Tibial nerve (tissue), 4 donors: ENCODE measurements around the gene CNNM4. TPM values are rescaled to one million over a fixed set of nuclear protein-coding genes. Genes with fewer than 3 reads are reported as not detected.

Experiments
- DNase-seq, 2 donors: peaks; one replicate each; pipeline ENCODE4 v3.0.0-alpha.2; 2019; ENCODE audit warnings: low spot score in 2 of 2
- H3K27ac ChIP-seq, 4 donors: fragments of 200-600 bp; sonication (generic) in 3 of 4; one replicate each; pipeline ENCODE4 v1.5.1; 2017 to 2019; ENCODE audit warnings: mild to moderate bottlenecking in 1 of 4
- H3K27me3 ChIP-seq, 2 donors: fragments of 200-600 bp; sonication (generic) in 1 of 2; one replicate each; pipeline versions ENCODE4 v1.5.1 to v1.6.0; 2017 to 2019
- H3K36me3 ChIP-seq, 3 donors: fragments of 200-600 bp; sonication (generic); one replicate each; pipeline ENCODE4 v1.5.1; 2018 to 2019
- H3K4me1 ChIP-seq, 4 donors: fragments of 200-600 bp; sonication (generic) in 3 of 4; one replicate each; pipeline ENCODE4 v1.5.1; 2017 to 2019
- H3K4me3 ChIP-seq, 4 donors: fragments of 200-600 bp; sonication (generic) in 3 of 4; one replicate each; pipeline ENCODE4 v1.5.1; 2017 to 2019; ENCODE audit warnings: mild to moderate bottlenecking in 1 of 4, moderate library complexity in 1 of 4
- H3K9me3 ChIP-seq, 4 donors: fragments of 200-600 bp; sonication (generic) in 3 of 4; one replicate each; pipeline ENCODE4 v1.5.1; 2017 to 2019
- CTCF ChIP-seq, 5 experiments: fragments of 200-600 bp in 3 of 5; fragments of 450-650 bp in 2 of 5; sonication (generic) in 3 of 5; IDR thresholded peaks; one replicate each; pipeline ENCODE4 v1.5.1; 2016 to 2019; ENCODE audit warnings: antibody characterized with exemption in 5 of 5, mild to moderate bottlenecking in 3 of 5, moderate library complexity in 2 of 5
- EP300 ChIP-seq, 2 donors: sonication (generic); formaldehyde crosslinking; IDR thresholded peaks; one replicate each; pipeline ENCODE4 v1.6.1; 2017; ENCODE audit warnings: antibody characterized with exemption in 2 of 2, mild to moderate bottlenecking in 1 of 2
- POLR2A ChIP-seq, 2 donors: fragments of 450-650 bp; IDR thresholded peaks; one replicate each; pipeline ENCODE4 v1.6.1; 2017; ENCODE audit warnings: antibody characterized with exemption in 2 of 2, mild to moderate bottlenecking in 2 of 2, moderate library complexity in 2 of 2
- WGBS, 2 donors: methylation state at CpG; one replicate each; pipeline ENCODE4 v1.1.5; 2018; 5-methylcytosine and 5-hydroxymethylcytosine counted together
- total RNA-seq, 4 donors: library from RNA; depleted of rRNA; stranded (reverse); fragments of >200 nt; gene quantifications; one replicate each; pipeline ENCODE4 v1.1.0, GENCODE V29; 2016

The CNNM4 gene
- total RNA-seq, 4 donors from 2014 or later = 6.3 to 10.2 (median 7.9) TPM

GRCh38 chr2:96824079-96824870, 63.6 kb downstream of the CNNM4 start:
- DNase-seq = no peak
- H3K4me3 ChIP-seq = no peak overlapping the region
- WGBS, 2 donors = 48 to 58% methylated on average over 6 of the region's 6 CpGs
- H3K27ac ChIP-seq = no peak overlapping the region
- peaks cover 0 to 44% (median 16%) of the 10 kb centered on the region in 4 donors for H3K4me1 ChIP-seq
- no peak for TF ChIP-seq CTCF (IDR thresholded peaks at IDR 0.05)
- no peak for TF ChIP-seq EP300 (IDR thresholded peaks at IDR 0.05)
- no peak for TF ChIP-seq POLR2A (IDR thresholded peaks at IDR 0.05)
- H3K27me3 ChIP-seq = no peaks in the 10 kb centered on the region
- H3K36me3 ChIP-seq = peaks cover 5 to 76% (median 13%) of the 10 kb centered on the region in 3 donors
- H3K9me3 ChIP-seq = no peaks in the 10 kb centered on the region

- Histone ChIP-seq H3K4me3 (no peak overlapping the region), H3K4me1 (peaks cover 0 to 36% (median 9%) of the 10 kb centered on the region in 4 donors), H3K27me3 (no peaks in the 10 kb centered on the region), H3K9me3 (no peaks in the 10 kb centered on the region), H3K36me3 (peaks cover 5 to 82% (median 13%) of the 10 kb centered on the region in 3 donors), H3K27ac (no peak overlapping the region)
- DNase-seq = no peak
- TF ChIP-seq CTCF (IDR thresholded peaks at IDR 0.05) = no peak
- no peak for TF ChIP-seq POLR2A (IDR thresholded peaks at IDR 0.05)
- TF ChIP-seq EP300 (IDR thresholded peaks at IDR 0.05) = no peak
- 91% methylated on average over 14 of the region's 14 CpGs for WGBS, 2 donors
These were observed 64.4 kb downstream of the CNNM4 start for GRCh38 chr2:96825057-96825456.

GRCh38 chr2:96826546-96827278, 66.0 kb downstream of the CNNM4 start:
- H3K4me3 ChIP-seq = no peak overlapping the region
- H3K36me3 ChIP-seq = peaks cover 7 to 95% (median 13%) of the 10 kb centered on the region in 3 donors
- no peaks in the 10 kb centered on the region for H3K9me3 ChIP-seq
- TF ChIP-seq CTCF (IDR thresholded peaks at IDR 0.05) (no peak), EP300 (IDR thresholded peaks at IDR 0.05) (no peak), POLR2A (IDR thresholded peaks at IDR 0.05) (no peak)
- H3K27me3 ChIP-seq = no peaks in the 10 kb centered on the region
- peaks cover 0 to 20% (median 3%) of the 10 kb centered on the region in 4 donors for H3K4me1 ChIP-seq
- H3K27ac ChIP-seq = no peak overlapping the region
- 88% methylated on average over 21 to 22 of the region's 22 CpGs for WGBS, 2 donors
- no peak for DNase-seq

GRCh38 chr2:96828436-96828835, 67.7 kb downstream of the CNNM4 start:
- H3K36me3 ChIP-seq = peaks cover 7 to 97% (median 13%) of the 10 kb centered on the region in 3 donors
- no peaks in the 10 kb centered on the region for H3K27me3 ChIP-seq
- no peak overlapping the region for H3K27ac ChIP-seq
- DNase-seq = no peak
- H3K4me3 ChIP-seq = no peak overlapping the region
- TF ChIP-seq EP300 (IDR thresholded peaks at IDR 0.05) (no peak), CTCF (IDR thresholded peaks at IDR 0.05) (no peak), POLR2A (IDR thresholded peaks at IDR 0.05) (no peak)
- H3K4me1 ChIP-seq = peaks cover 0 to 27% (median 8%) of the 10 kb centered on the region in 4 donors
- no peaks in the 10 kb centered on the region for H3K9me3 ChIP-seq
- 92 to 96% methylated on average over 14 of the region's 14 CpGs for WGBS, 2 donors

GRCh38 chr2:96828874-96829273, 68.2 kb downstream of the CNNM4 start:
- Histone ChIP-seq H3K9me3 (no peaks in the 10 kb centered on the region), H3K4me1 (peaks cover 0 to 26% (median 9%) of the 10 kb centered on the region in 4 donors), H3K36me3 (peaks cover 7 to 97% (median 13%) of the 10 kb centered on the region in 3 donors), H3K4me3 (no peak overlapping the region), H3K27me3 (no peaks in the 10 kb centered on the region), H3K27ac (no peak overlapping the region)
- TF ChIP-seq CTCF (IDR thresholded peaks at IDR 0.05) = no peak
- TF ChIP-seq EP300 (IDR thresholded peaks at IDR 0.05) = no peak
- no peak for TF ChIP-seq POLR2A (IDR thresholded peaks at IDR 0.05)
- 95% methylated on average over 13 of the region's 13 CpGs for WGBS, 2 donors
- no peak for DNase-seq
